ENCODE measurements around the gene PRTG.

- TF ChIP-seq YY1 (IDR thresholded peaks at IDR 0.05; ENCODE audit: borderline replicate concordance in 1 of 3, control insufficient read depth in 1 of 3, extremely low read depth in 1 of 3, insufficient read depth in 3 of 3, insufficient read length in 1 of 3, insufficient replicate concordance in 2 of 3, low read depth in 1 of 3, low read length in 2 of 3) (no peak), NFYB (IDR thresholded peaks at IDR 0.05; ENCODE audit: extremely low read depth, insufficient read length) (no peak), ZBTB17 (CRISPR knock-in tag; IDR thresholded peaks at IDR 0.05) (no peak)
Observed at GRCh38 chr15:55669270-55669669, 73.7 kb downstream of the PRTG start.

All from K562 (cell line).